ENCODE results near the gene ADM2.

DNA sequence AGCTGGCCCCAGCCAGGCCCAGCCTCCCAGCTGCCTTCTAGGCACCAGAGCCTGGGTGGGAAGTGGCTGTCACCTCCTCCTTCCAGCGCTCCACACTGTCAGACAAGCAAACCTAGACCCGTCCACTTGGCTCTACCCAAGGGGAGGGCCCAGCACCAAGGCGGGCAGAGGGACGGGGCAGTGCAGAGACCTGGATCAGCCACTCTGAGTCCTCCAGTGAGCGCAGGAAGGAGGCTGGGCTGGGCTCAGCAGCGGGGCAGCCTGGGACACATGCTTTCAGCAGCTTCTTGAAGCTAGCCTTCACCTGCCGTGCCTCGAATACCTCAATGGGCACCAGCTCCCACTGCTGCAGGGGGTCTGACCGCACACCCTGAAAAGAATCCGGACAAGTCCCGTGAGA is 25.3 kb upstream of the ADM2 start:
- no peak for TF ChIP-seq CTCF (IDR thresholded peaks at IDR 0.05)
- TF ChIP-seq POLR2A (IDR thresholded peaks at IDR 0.05), result no peak

Measured in right lobe of liver (tissue), 4 donors.